CD14-positive monocyte (primary cell): ENCODE data around the gene P2RY11. TPM values are rescaled to one million over a fixed set of nuclear protein-coding genes. Genes with fewer than 3 reads are reported as not detected.
A peak's percentile ranks its signal among the peaks of the same experiment; 100 is the strongest.

Source experiments
- DNase-seq, 3 donors: peaks; one replicate each; pipeline ENCODE4 v3.0.0-alpha.2; 2011 to 2022
- H2AFZ ChIP-seq: 2 replicates; pipeline ENCODE4 v1.6.0; 2012; ENCODE audit warnings: mild to moderate bottlenecking, low read depth, low read length, inconsistent platforms; ENCODE audit not compliant: insufficient read depth, poor library complexity, severe bottlenecking
- H3K27ac ChIP-seq, 2 donors: 1 replicate in 1 of 2; 2 replicates in 1 of 2; pipeline ENCODE4 v1.5.1; 2012 to 2013; ENCODE audit warnings: low read length in 2 of 2, control low read depth in 1 of 2, inconsistent platforms in 1 of 2, low read depth in 1 of 2, mild to moderate bottlenecking in 1 of 2
- H3K27me3 ChIP-seq, 2 donors: one replicate each; pipeline versions ENCODE4 v1.6.0 to v1.6.1; 2011 to 2013; ENCODE audit warnings: low read length in 2 of 2; ENCODE audit not compliant: control insufficient read depth in 2 of 2, insufficient read depth in 2 of 2
- H3K36me3 ChIP-seq, 2 donors: replicated peaks in 1 of 2; 1 replicate in 1 of 2; 2 replicates in 1 of 2; pipeline versions ENCODE4 v1.5.1 to v1.6.1; 2012 to 2013; ENCODE audit warnings: low read length in 2 of 2, control low read depth in 1 of 2, inconsistent platforms in 1 of 2, mild to moderate bottlenecking in 1 of 2; ENCODE audit not compliant: insufficient read depth in 2 of 2, control insufficient read depth in 1 of 2
- H3K4me1 ChIP-seq, 2 donors: 1 replicate in 1 of 2; 2 replicates in 1 of 2; pipeline versions ENCODE4 v1.5.1 to v1.6.1; 2012 to 2013; ENCODE audit warnings: low read length in 2 of 2, control low read depth in 1 of 2, inconsistent platforms in 1 of 2, mild to moderate bottlenecking in 1 of 2, moderate library complexity in 1 of 2; ENCODE audit not compliant: insufficient read depth in 2 of 2, control insufficient read depth in 1 of 2
- H3K4me2 ChIP-seq: replicated peaks from 2 replicates; pipeline ENCODE3; 2012; ENCODE audit warnings: low read length, moderate library complexity, mild to moderate bottlenecking; ENCODE audit not compliant: poor library complexity, severe bottlenecking; ENCODE audit errors: extremely low read depth
- H3K4me3 ChIP-seq, 3 experiments: fragments of 200-600 bp in 1 of 3; sonication (generic) in 1 of 3; replicated peaks in 1 of 3; 1 replicate in 2 of 3; 2 replicates in 1 of 3; pipeline ENCODE4 v1.5.1; 2011 to 2013; ENCODE audit warnings: low read length in 3 of 3, mild to moderate bottlenecking in 3 of 3, control low read depth in 2 of 3, low read depth in 2 of 3, inconsistent platforms in 1 of 3, moderate library complexity in 1 of 3
- H3K79me2 ChIP-seq: 2 replicates; pipeline ENCODE4 v1.6.0; 2012; ENCODE audit warnings: mild to moderate bottlenecking, control low read depth, inconsistent platforms, low read length, moderate library complexity; ENCODE audit not compliant: insufficient read depth
- H3K9ac ChIP-seq: 2 replicates; pipeline ENCODE4 v1.6.0; 2017; ENCODE audit warnings: low read length, mild to moderate bottlenecking; ENCODE audit not compliant: insufficient read depth, poor library complexity, severe bottlenecking
- H3K9me3 ChIP-seq, 2 donors: replicated peaks in 1 of 2; 1 replicate in 1 of 2; 2 replicates in 1 of 2; pipeline versions ENCODE4 v1.5.1 to v1.6.1; 2012 to 2013; ENCODE audit warnings: low read length in 2 of 2, control low read depth in 1 of 2; ENCODE audit not compliant: control insufficient read depth in 1 of 2, insufficient read depth in 1 of 2
- H4K20me1 ChIP-seq: 2 replicates; pipeline ENCODE4 v1.6.0; 2012; ENCODE audit warnings: mild to moderate bottlenecking, low read length, control low read depth, moderate library complexity; ENCODE audit not compliant: insufficient read depth
- H3K27ac Mint-ChIP-seq, 7 donors: one replicate each; pipeline ENCODE4 v1.8.0; 2020; ENCODE audit warnings: mild to moderate bottlenecking in 7 of 7, mixed read lengths in 7 of 7, moderate library complexity in 6 of 7, inconsistent platforms in 2 of 7
- H3K27me3 Mint-ChIP-seq, 3 donors: one replicate each; pipeline ENCODE4 v1.8.0; 2021 to 2022; ENCODE audit warnings: low read depth in 3 of 3, mild to moderate bottlenecking in 3 of 3, mixed read lengths in 3 of 3, moderate library complexity in 3 of 3, inconsistent platforms in 1 of 3
- H3K36me3 Mint-ChIP-seq, 2 donors: one replicate each; pipeline ENCODE4 v1.8.0; 2020; ENCODE audit warnings: mixed read lengths in 2 of 2, inconsistent platforms in 1 of 2, mild to moderate bottlenecking in 1 of 2
- H3K4me1 Mint-ChIP-seq: one replicate; pipeline ENCODE4 v1.8.0; 2020; ENCODE audit warnings: mild to moderate bottlenecking, mixed read lengths
- H3K4me3 Mint-ChIP-seq, 2 donors: one replicate each; pipeline ENCODE4 v1.8.0; 2020; ENCODE audit warnings: mild to moderate bottlenecking in 2 of 2, mixed read lengths in 2 of 2, moderate library complexity in 1 of 2
- H3K9me3 Mint-ChIP-seq, 7 donors: one replicate each; pipeline ENCODE4 v1.8.0; 2020 to 2022; ENCODE audit warnings: mixed read lengths in 7 of 7, mild to moderate bottlenecking in 6 of 7, moderate library complexity in 6 of 7, inconsistent platforms in 2 of 7
- CTCF ChIP-seq: fragments of 200-600 bp; IDR thresholded peaks from one replicate; pipeline ENCODE4 v1.8.0; 2022; ENCODE audit warnings: antibody characterized with exemption, mild to moderate bottlenecking
- WGBS: methylation state at CpG from one replicate; pipeline ENCODE4 v1.1.5; 2013; ENCODE audit warnings: missing lambda C conversion rate; ENCODE audit not compliant: insufficient coverage; 5-methylcytosine and 5-hydroxymethylcytosine counted together
- intact Hi-C, 2 donors: fragments of 100-400 bp; cut with micrococcal nuclease; formaldehyde crosslinking; loops; one replicate each; pipeline versions ENCODE4 v1.15.0 to v1.15.1; 2023
- polyA plus RNA-seq, 3 donors: library from polyadenylated mRNA; depleted of rRNA in 1 of 3; unstranded in 2 of 3; stranded (reverse) in 1 of 3; fragments of 300-500 nt in 2 of 3; fragments of >200 nt in 1 of 3; fragmentation: Illumina TruSeq in 2 of 3; gene quantifications; 1 replicate in 2 of 3; 2 replicates in 1 of 3; pipeline ENCODE4 v1.2.3, GENCODE V29; 2012 to 2021

The P2RY11 gene
- polyA plus RNA-seq, 3 donors, result 0.50 to 10.0 (median 0.69) TPM

- Histone ChIP-seq H4K20me1 (peaks cover 54% of the 10 kb centered on the region), H3K27me3 (no peaks in the 10 kb centered on the region), H3K9ac (no peak overlapping the region), H3K4me1 (peaks cover 44 to 51% of the 10 kb centered on the region in 2 donors), H3K9me3 (no peaks in the 10 kb centered on the region), H3K4me3 (no peak overlapping the region), H3K36me3 (peaks cover 52 to 54% of the 10 kb centered on the region in 2 donors), H3K27ac (no peak overlapping the region), H3K4me2 (no peak overlapping the region), H3K79me2 (peaks cover 33% of the 10 kb centered on the region), H2AFZ (no peak overlapping the region)
- intact Hi-C loops, result no loop called here
- peak overlapping the region in 5 of 7 donors; percentile 20 to 82 (median 73) for H3K27ac Mint-ChIP-seq
- no peak for TF ChIP-seq CTCF
- peaks cover 41 to 65% of the 10 kb centered on the region in 2 donors for H3K36me3 Mint-ChIP-seq
- peak in 1 of 3 donors; percentile 5 for DNase-seq
- no peak overlapping the region for H3K4me3 Mint-ChIP-seq
- no peaks in the 10 kb centered on the region for H3K27me3 Mint-ChIP-seq
- H3K4me1 Mint-ChIP-seq, result peaks cover 45% of the 10 kb centered on the region
- WGBS, result 89% methylated on average over 22 of the region's 26 CpGs
- H3K9me3 Mint-ChIP-seq, result no peaks in the 10 kb centered on the region
Measured at GRCh38 chr19:10114651-10115391, 3.3 kb downstream of the P2RY11 start.

DNA sequence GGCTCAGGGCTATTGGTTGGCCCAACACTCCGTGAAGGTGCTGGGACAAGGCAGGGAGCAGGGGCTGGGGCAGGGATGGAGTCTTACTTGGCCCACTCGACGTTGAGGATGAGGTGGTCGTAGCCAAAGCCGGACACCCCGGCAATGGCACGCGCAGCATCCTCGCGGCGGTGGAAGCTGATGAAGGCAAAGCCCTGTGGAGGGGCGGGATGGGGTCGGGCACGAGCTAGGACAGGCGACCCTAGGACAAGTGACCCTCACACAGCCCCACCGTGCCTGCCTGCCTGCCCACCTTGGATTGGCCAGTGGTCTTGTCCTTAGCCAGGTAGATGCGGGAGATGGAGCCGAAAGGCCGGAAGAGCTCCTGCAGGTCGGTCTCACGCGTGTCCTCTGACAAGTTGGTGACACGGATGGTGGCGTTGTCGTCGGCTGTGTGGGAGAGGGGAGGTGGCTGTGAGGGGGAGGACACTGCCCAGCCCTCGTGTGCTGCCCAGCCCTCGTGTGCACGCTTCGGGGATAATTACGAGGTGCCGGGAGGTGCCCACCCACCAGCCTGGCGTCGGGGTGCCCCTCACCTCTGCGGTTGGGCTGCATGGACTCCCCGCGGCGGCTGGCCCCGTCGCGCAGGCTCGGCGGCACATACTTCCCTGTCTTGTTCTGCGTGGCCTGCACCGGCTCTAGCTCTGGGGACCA lies 4.0 kb downstream of the P2RY11 start:
- peaks cover 42 to 49% of the 10 kb centered on the region in 2 donors for H3K4me1 ChIP-seq
- peaks cover 54% of the 10 kb centered on the region for H4K20me1 ChIP-seq
- no peak overlapping the region for H3K4me3 Mint-ChIP-seq
- H3K27ac Mint-ChIP-seq, result peak overlapping the region in 4 of 7 donors; percentile 4 to 74 (median 67)
- peak in 1 of 3 donors; percentile 4 for DNase-seq
- no peak overlapping the region for H3K4me2 ChIP-seq
- H3K9ac ChIP-seq, result no peak overlapping the region
- no peak overlapping the region for H3K27ac ChIP-seq
- no peak for TF ChIP-seq CTCF
- no peaks in the 10 kb centered on the region for H3K27me3 Mint-ChIP-seq
- no peak overlapping the region for H3K4me3 ChIP-seq
- H3K36me3 Mint-ChIP-seq, result peaks cover 36 to 58% of the 10 kb centered on the region in 2 donors
- H3K9me3 Mint-ChIP-seq, result no peaks in the 10 kb centered on the region
- intact Hi-C loops, result no loop called here
- 93% methylated on average over 38 of the region's 45 CpGs for WGBS
- H3K36me3 ChIP-seq, result peaks cover 45 to 47% of the 10 kb centered on the region in 2 donors
- peaks cover 33% of the 10 kb centered on the region for H3K79me2 ChIP-seq
- H3K9me3 ChIP-seq, result no peaks in the 10 kb centered on the region
- peaks cover 45% of the 10 kb centered on the region for H3K4me1 Mint-ChIP-seq
- H2AFZ ChIP-seq, result no peak overlapping the region
- H3K27me3 ChIP-seq, result no peaks in the 10 kb centered on the region
